GM18502 (cell line): ENCODE results near the gene HDAC7.

Source experiments
- ATAC-seq: cut with Tn5 transposase; IDR thresholded peaks from one replicate; pipeline ENCODE4 v1.9.1; 2021; ENCODE audit warnings: mild to moderate bottlenecking; ENCODE audit not compliant: unreplicated experiment, poor library complexity

Gene HDAC7

GRCh38 chr12:47799357-47799955 is 20.2 kb downstream of the HDAC7 start:
- no peak for ATAC-seq

- no peak for ATAC-seq
Measured at GRCh38 chr12:47798382-47798948, 21.2 kb downstream of the HDAC7 start.

- peak; percentile 73 for ATAC-seq
Measured at GRCh38 chr12:47797441-47797840, 22.3 kb downstream of the HDAC7 start.

- no peak for ATAC-seq
Measured at GRCh38 chr12:47795814-47796411, 23.8 kb downstream of the HDAC7 start.

GRCh38 chr12:47795121-47795813 is 24.4 kb downstream of the HDAC7 start:
- ATAC-seq = no peak

GRCh38 chr12:47794679-47795078 is 25.0 kb downstream of the HDAC7 start:
- no peak for ATAC-seq

- no peak for ATAC-seq
Measured at GRCh38 chr12:47793015-47793681, 26.6 kb downstream of the HDAC7 start.

- ATAC-seq = no peak
Measured at GRCh38 chr12:47791874-47792273, 27.8 kb downstream of the HDAC7 start.

- no peak for ATAC-seq
Measured at GRCh38 chr12:47791351-47791746, 28.4 kb downstream of the HDAC7 start.

GRCh38 chr12:47790676-47791350 is 28.9 kb downstream of the HDAC7 start:
- no peak for ATAC-seq

- ATAC-seq = no peak
Measured at GRCh38 chr12:47789712-47790489, 29.8 kb downstream of the HDAC7 start.

- no peak for ATAC-seq
Measured at GRCh38 chr12:47789141-47789540, 30.6 kb downstream of the HDAC7 start.

- ATAC-seq = no peak
Measured at GRCh38 chr12:47787596-47788319, 31.9 kb downstream of the HDAC7 start.

GRCh38 chr12:47786662-47787280 is 32.9 kb downstream of the HDAC7 start:
- no peak for ATAC-seq

- ATAC-seq = no peak
Measured at GRCh38 chr12:47785887-47786661, 33.6 kb downstream of the HDAC7 start.

- ATAC-seq = no peak
Measured at GRCh38 chr12:47785036-47785886, 34.4 kb downstream of the HDAC7 start.
